ENCODE data around the gene ZFYVE27.

Gene ZFYVE27

DNA sequence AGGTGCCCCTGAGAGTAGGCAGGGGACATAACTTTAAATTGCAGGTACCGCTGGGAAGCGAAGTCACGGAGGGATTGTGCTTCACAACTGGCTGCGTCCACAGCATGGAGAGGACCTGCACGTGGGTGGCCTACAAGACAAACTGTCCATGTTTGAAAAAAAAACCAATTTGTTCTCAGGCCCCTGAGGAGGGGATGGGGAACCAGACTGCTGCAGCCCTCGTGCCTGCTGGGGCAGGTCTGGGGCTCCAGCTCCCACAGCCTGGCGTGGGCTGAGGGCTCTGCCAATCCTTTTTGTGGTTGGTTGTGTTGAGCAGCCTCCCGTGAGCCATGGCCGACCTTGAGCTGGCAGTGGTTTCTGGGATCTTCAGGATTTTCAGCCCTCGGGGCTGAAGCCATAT, 25.1 kb downstream of the ZFYVE27 start:
- TF ChIP-seq, protein P1, sequence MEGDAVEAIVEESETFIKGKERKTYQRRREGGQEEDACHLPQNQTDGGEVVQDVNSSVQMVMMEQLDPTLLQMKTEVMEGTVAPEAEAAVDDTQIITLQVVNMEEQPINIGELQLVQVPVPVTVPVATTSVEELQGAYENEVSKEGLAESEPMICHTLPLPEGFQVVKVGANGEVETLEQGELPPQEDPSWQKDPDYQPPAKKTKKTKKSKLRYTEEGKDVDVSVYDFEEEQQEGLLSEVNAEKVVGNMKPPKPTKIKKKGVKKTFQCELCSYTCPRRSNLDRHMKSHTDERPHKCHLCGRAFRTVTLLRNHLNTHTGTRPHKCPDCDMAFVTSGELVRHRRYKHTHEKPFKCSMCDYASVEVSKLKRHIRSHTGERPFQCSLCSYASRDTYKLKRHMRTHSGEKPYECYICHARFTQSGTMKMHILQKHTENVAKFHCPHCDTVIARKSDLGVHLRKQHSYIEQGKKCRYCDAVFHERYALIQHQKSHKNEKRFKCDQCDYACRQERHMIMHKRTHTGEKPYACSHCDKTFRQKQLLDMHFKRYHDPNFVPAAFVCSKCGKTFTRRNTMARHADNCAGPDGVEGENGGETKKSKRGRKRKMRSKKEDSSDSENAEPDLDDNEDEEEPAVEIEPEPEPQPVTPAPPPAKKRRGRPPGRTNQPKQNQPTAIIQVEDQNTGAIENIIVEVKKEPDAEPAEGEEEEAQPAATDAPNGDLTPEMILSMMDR (conservative IDR thresholded peaks at IDR 0.05), result no peak
- no peak overlapping the region for H3K27ac ChIP-seq

DNA sequence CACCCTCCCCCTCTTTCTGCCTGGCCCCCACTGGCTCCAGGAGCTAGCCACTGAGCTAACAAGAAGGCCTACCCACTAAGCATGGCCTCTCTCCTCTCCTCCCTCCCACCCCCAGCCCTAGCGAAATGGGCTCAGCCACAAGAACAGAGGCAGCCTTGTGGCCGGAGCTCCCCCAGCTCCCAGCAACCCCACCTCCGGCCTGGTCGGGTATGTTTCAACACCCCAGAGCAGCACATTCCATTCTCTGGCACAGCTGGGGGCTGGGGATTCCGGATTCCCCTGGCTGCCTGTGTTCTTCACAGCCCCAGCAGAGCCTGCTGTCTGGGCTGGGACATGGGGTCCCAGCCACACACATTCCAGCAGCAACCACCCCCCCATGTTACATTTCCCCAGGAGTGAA, 25.9 kb downstream of the ZFYVE27 start:
- TF ChIP-seq, protein P1 (conservative IDR thresholded peaks at IDR 0.05), result no peak
- no peak overlapping the region for H3K27ac ChIP-seq

DNA sequence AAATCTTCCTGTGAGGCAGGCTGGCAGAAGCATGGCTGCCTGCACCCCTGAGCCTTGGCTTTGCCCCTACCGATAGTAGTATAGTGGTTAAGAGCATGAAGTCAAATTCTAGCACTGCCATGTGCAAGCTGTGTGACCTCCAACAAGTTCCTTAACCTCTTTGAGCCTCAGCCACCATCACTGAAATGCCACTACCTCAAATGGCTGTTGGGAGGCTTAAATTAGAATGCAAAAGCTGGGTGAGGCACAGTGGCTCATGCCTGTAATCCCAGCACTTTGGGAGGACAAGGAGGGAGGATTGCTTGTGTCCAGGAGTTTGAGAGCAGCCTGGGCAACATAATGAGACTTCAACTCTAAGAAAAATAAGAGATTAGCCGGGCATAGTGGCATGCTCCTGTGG, 26.5 kb downstream of the ZFYVE27 start:
- H3K27ac ChIP-seq, result no peak overlapping the region
- TF ChIP-seq, protein P1 (conservative IDR thresholded peaks at IDR 0.05), result no peak

DNA sequence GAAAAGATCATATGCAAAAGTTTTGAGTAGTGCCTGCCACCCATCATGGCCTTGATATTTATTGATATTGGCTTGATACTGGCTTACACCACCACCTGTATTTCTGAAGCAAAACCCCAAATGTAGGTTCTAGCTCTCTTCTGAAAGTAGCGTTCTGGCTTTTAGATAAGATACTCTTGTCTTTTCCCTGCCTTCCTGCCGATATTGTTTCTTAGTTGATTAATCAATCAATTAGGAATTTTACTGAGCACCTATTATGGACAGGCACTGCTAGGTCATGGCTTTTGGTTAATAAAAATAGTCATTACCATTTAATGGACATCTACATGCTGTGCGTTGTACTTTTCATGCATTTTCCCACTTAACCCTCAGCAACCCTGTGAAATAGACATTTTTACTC, 27.0 kb downstream of the ZFYVE27 start:
- H3K27ac ChIP-seq, result no peak overlapping the region
- TF ChIP-seq, protein P1 (conservative IDR thresholded peaks at IDR 0.05), result no peak

- TF ChIP-seq, protein P1 (conservative IDR thresholded peaks at IDR 0.05), result no peak
- no peak overlapping the region for H3K27ac ChIP-seq
Observed at GRCh38 chr10:97764519-97764931, 27.6 kb downstream of the ZFYVE27 start.

DNA sequence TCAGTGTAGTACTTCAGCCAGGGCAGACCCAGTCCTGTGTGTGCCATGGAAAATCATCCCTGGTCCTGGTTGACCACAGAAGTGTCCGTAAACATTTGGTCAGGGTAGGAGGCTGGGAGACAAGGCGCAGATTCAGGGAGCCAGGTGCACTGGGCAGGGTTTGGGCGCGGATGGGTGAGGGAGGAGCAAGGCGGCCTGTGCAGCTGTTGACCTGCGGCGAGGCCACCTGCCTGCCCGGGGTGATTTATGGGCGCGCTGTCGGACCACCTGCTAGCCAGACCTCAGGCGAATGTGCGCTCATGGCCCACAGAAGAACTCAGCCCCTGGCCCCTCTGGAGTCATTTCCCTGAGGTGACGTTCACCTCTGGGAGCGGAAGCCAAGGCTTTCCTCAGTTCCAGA, 28.3 kb downstream of the ZFYVE27 start:
- H3K27ac ChIP-seq, result no peak overlapping the region
- TF ChIP-seq, protein P1 (conservative IDR thresholded peaks at IDR 0.05), result no peak

- H3K27ac ChIP-seq, result no peak overlapping the region
- TF ChIP-seq, protein P1 (conservative IDR thresholded peaks at IDR 0.05), result no peak
Observed at GRCh38 chr10:97766106-97766810, 29.3 kb downstream of the ZFYVE27 start.
